Suprapubic skin (tissue), 4 donors: Measurements from ENCODE around the gene GIMAP8.

Source experiments
- EP300 ChIP-seq: sonication (generic); formaldehyde crosslinking; IDR thresholded peaks from one replicate; pipeline ENCODE4 v1.6.1; 2017; ENCODE audit warnings: antibody characterized with exemption
- POLR2A ChIP-seq, 2 donors: fragments of 450-650 bp; IDR thresholded peaks; one replicate each; pipeline ENCODE4 v1.6.1; 2017; ENCODE audit warnings: antibody characterized with exemption in 2 of 2, mild to moderate bottlenecking in 2 of 2, moderate library complexity in 2 of 2
- POLR2AphosphoS5 ChIP-seq, 3 donors: sonication (generic); formaldehyde crosslinking; IDR thresholded peaks; one replicate each; pipeline ENCODE4 v1.6.1; 2017; ENCODE audit warnings: antibody characterized with exemption in 3 of 3
- TF ChIP-seq, protein P1 (sequence below), 2 donors: fragments of 200-600 bp in 1 of 2; fragments of 450-650 bp in 1 of 2; sonication (generic) in 1 of 2; IDR thresholded peaks; one replicate each; pipeline ENCODE4 v1.5.1; 2016 to 2019; ENCODE audit warnings: antibody characterized with exemption in 2 of 2, mild to moderate bottlenecking in 1 of 2, moderate library complexity in 1 of 2

DNA sequence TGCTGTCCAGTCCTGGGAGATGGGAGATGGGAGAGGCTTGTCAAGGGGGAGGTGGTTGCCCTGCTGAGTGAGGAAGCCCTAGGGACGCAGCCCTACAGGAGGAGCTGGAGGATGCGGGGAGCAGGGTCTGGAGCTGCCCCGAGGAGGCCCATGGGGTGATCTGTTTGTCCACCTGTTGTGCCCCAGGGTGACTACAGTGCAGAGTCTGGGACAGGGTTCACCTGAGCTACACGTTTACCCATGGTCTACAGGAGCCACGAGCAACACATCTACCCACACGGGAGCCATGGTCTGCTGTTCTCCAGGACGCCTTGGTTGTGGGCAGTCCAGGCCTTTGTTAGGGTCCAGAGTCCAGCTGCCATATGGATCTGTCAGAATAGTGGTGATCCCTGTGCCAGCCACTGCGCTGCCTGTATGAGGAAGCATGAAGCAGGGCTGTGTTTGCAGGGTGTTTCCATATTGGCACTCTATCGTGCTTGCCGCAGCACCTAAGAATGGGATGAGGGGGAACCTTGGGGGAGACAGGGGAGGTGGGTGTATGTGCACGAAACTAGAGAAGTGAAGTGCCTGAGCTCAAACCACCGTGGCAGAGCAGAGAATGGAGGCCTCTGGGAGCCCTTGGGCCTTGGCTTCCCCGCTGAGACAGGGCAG, 47.6 kb upstream of the GIMAP8 start:
- TF ChIP-seq, protein P1, sequence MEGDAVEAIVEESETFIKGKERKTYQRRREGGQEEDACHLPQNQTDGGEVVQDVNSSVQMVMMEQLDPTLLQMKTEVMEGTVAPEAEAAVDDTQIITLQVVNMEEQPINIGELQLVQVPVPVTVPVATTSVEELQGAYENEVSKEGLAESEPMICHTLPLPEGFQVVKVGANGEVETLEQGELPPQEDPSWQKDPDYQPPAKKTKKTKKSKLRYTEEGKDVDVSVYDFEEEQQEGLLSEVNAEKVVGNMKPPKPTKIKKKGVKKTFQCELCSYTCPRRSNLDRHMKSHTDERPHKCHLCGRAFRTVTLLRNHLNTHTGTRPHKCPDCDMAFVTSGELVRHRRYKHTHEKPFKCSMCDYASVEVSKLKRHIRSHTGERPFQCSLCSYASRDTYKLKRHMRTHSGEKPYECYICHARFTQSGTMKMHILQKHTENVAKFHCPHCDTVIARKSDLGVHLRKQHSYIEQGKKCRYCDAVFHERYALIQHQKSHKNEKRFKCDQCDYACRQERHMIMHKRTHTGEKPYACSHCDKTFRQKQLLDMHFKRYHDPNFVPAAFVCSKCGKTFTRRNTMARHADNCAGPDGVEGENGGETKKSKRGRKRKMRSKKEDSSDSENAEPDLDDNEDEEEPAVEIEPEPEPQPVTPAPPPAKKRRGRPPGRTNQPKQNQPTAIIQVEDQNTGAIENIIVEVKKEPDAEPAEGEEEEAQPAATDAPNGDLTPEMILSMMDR (IDR thresholded peaks at IDR 0.05), result no peak
- no peak for TF ChIP-seq POLR2A (IDR thresholded peaks at IDR 0.05)
- no peak for TF ChIP-seq EP300
- no peak for TF ChIP-seq POLR2AphosphoS5 (IDR thresholded peaks at IDR 0.05)
